OCI-LY1 (cell line): ENCODE measurements around the gene SLAMF9.

Source experiments
- CTCF ChIP-seq: fragments of 200-600 bp; sonication (generic), shearing (Covaris generic); IDR thresholded peaks from 2 replicates; pipeline ENCODE4 v1.5.1; 2017; ENCODE audit warnings: mild to moderate bottlenecking, antibody characterized with exemption, low read length, moderate library complexity, mixed read lengths
- EZH2 ChIP-seq: fragments of 200-600 bp; sonication (generic), shearing (Covaris generic); IDR thresholded peaks from 2 replicates; pipeline ENCODE4 v1.8.0; 2017; ENCODE audit warnings: borderline replicate concordance, mixed run types, mild to moderate bottlenecking, antibody characterized with exemption, low read length, moderate library complexity, mixed read lengths

- no peak for TF ChIP-seq CTCF
- TF ChIP-seq EZH2, result no peak
These were observed 32.1 kb upstream of the SLAMF9 start for GRCh38 chr1:159986093-159986492.
